SU-DHL-6 (cell line): ENCODE results near the gene SNAP29.

ENCODE experiments used
- EZH2phosphoT487 ChIP-seq: fragments of 200-600 bp; sonication (generic), shearing (Covaris generic); conservative IDR thresholded peaks from 2 replicates; pipeline ENCODE4 v1.6.1; 2018; ENCODE audit warnings: mild to moderate bottlenecking, antibody characterized with exemption, low read length, moderate library complexity, mixed read lengths
- TF ChIP-seq, protein P1 (sequence below): fragments of 200-600 bp; sonication (generic); IDR thresholded peaks from one replicate; pipeline ENCODE4 v1.5.1; 2017; ENCODE audit warnings: antibody characterized with exemption, mild to moderate bottlenecking, low read length, moderate library complexity; ENCODE audit not compliant: insufficient read depth, poor library complexity, severe bottlenecking

DNA sequence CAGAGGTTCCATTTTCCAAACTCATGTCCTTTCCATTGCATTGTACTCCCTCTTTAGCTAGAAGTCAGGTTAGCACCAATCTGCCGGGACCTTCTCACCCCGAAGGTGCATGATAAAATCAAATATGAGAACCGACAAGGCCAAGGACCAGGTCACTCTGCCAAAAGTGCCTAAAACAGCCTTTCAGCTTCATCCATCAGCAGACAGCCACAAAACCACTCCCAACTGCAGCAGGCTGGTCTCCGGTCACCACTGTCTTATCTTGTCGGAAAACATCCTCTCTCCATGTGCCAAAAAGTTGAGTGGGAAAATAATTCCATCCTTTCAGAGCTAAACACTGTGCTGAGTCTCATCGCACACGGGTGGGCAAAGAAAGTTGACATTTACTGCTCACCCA, 1.6 kb upstream of the SNAP29 start:
- TF ChIP-seq, protein P1, sequence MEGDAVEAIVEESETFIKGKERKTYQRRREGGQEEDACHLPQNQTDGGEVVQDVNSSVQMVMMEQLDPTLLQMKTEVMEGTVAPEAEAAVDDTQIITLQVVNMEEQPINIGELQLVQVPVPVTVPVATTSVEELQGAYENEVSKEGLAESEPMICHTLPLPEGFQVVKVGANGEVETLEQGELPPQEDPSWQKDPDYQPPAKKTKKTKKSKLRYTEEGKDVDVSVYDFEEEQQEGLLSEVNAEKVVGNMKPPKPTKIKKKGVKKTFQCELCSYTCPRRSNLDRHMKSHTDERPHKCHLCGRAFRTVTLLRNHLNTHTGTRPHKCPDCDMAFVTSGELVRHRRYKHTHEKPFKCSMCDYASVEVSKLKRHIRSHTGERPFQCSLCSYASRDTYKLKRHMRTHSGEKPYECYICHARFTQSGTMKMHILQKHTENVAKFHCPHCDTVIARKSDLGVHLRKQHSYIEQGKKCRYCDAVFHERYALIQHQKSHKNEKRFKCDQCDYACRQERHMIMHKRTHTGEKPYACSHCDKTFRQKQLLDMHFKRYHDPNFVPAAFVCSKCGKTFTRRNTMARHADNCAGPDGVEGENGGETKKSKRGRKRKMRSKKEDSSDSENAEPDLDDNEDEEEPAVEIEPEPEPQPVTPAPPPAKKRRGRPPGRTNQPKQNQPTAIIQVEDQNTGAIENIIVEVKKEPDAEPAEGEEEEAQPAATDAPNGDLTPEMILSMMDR: no peak
- TF ChIP-seq EZH2phosphoT487: no peak
